Measurements from ENCODE around the gene MED29. TPM values are rescaled to one million over a fixed set of nuclear protein-coding genes. Genes with fewer than 3 reads are reported as not detected.

MED29 gene
- total RNA-seq, 1 donor from 2014 or later: 29.3 TPM

Small RNA genes within 50 kb of the gene (microRNA-seq; reads per million reads assigned to microRNA genes)
- not detected for gene MIR4530

Other genes starting within 250 kb of the MED29 start
- not detected in 2 replicates for gene NCCRP1, start 194.4 kb upstream of the MED29 start, total RNA-seq
- gene SYCN, start 187.1 kb upstream of the MED29 start, total RNA-seq: not detected in 2 replicates
- gene IFNL3, start 146.4 kb upstream of the MED29 start, total RNA-seq: not detected in 2 replicates
- not detected in 2 replicates for gene IFNL4, start 142.5 kb upstream of the MED29 start, total RNA-seq
- gene IFNL2, start 123.0 kb upstream of the MED29 start, total RNA-seq: not detected in 2 replicates
- gene IFNL1, start 95.0 kb upstream of the MED29 start, total RNA-seq: not detected in 2 replicates
- 0.05 and 0.13 TPM in 2 replicates for gene LRFN1, start 70.5 kb upstream of the MED29 start, total RNA-seq
- gene GMFG, start 55.3 kb upstream of the MED29 start, total RNA-seq: not detected in 2 replicates
- 110 and 138 TPM in 2 replicates for gene SAMD4B, start 49.0 kb upstream of the MED29 start, total RNA-seq
- 37.0 and 39.1 TPM in 2 replicates for gene PAF1, start 272 bp upstream of the MED29 start, total RNA-seq
- 6.8 and 7.3 TPM in 2 replicates for gene ZFP36, start 15.5 kb downstream of the MED29 start, total RNA-seq
- gene PLEKHG2, start 21.3 kb downstream of the MED29 start, total RNA-seq: 14.3 and 20.6 TPM in 2 replicates
- 129 and 130 TPM in 2 replicates for gene RPS16, start 44.6 kb downstream of the MED29 start, total RNA-seq
- 107 and 124 TPM in 2 replicates for gene SUPT5H, start 54.2 kb downstream of the MED29 start, total RNA-seq
- gene TIMM50, start 89.5 kb downstream of the MED29 start, total RNA-seq: 65.1 and 71.1 TPM in 2 replicates
- 0.42 and 0.51 TPM in 2 replicates for gene DLL3, start 107.6 kb downstream of the MED29 start, total RNA-seq
- not detected in 2 replicates for gene SELENOV, start 123.8 kb downstream of the MED29 start, total RNA-seq
- gene EID2B, start 141.5 kb downstream of the MED29 start, total RNA-seq: 2.9 and 3.3 TPM in 2 replicates
- 12.9 and 16.4 TPM in 2 replicates for gene EID2, start 148.8 kb downstream of the MED29 start, total RNA-seq
- gene LGALS13, start 211.1 kb downstream of the MED29 start, total RNA-seq: not detected in 2 replicates

All from myocyte (in vitro differentiated cells).